HG02678 (cell line): Measurements from ENCODE around the gene ZCWPW1.
"Not testable (repeated sequence)": the region's sequence is repeated elsewhere in the genome, so short reads cannot be mapped to it uniquely, and the experiment has no call there.

Experiments
- ATAC-seq: cut with Tn5 transposase; IDR thresholded peaks from one replicate; pipeline ENCODE4 v1.9.1; 2021; ENCODE audit warnings: mild to moderate bottlenecking, moderate library complexity; ENCODE audit not compliant: unreplicated experiment

Gene ZCWPW1

GRCh38 chr7:100457033-100457432 is 28.5 kb upstream of the ZCWPW1 start:
- ATAC-seq, result no peak

- ATAC-seq, result no peak
Measured at GRCh38 chr7:100456562-100456961, 28.1 kb upstream of the ZCWPW1 start.

GRCh38 chr7:100455206-100455605 is 26.7 kb upstream of the ZCWPW1 start:
- no peak for ATAC-seq

GRCh38 chr7:100453854-100454253 is 25.4 kb upstream of the ZCWPW1 start:
- not testable (repeated sequence) for ATAC-seq

- ATAC-seq, result no peak
Measured at GRCh38 chr7:100452513-100452912, 24.0 kb upstream of the ZCWPW1 start.

- no peak for ATAC-seq
Measured at GRCh38 chr7:100449190-100449795, 20.8 kb upstream of the ZCWPW1 start.

GRCh38 chr7:100447363-100447762 is 18.9 kb upstream of the ZCWPW1 start:
- ATAC-seq, result not testable (repeated sequence)

- ATAC-seq, result no peak
Measured at GRCh38 chr7:100446040-100446439, 17.5 kb upstream of the ZCWPW1 start.

GRCh38 chr7:100444311-100445278 is 16.1 kb upstream of the ZCWPW1 start:
- ATAC-seq, result no peak

GRCh38 chr7:100443096-100443840 is 14.8 kb upstream of the ZCWPW1 start:
- no peak for ATAC-seq

GRCh38 chr7:100441641-100442535 is 13.4 kb upstream of the ZCWPW1 start:
- ATAC-seq, result no peak

- not testable (repeated sequence) for ATAC-seq
Measured at GRCh38 chr7:100439244-100439643, 10.7 kb upstream of the ZCWPW1 start.

GRCh38 chr7:100438731-100439130 is 10.2 kb upstream of the ZCWPW1 start:
- not testable (repeated sequence) for ATAC-seq

- ATAC-seq, result no peak
Measured at GRCh38 chr7:100438172-100438571, 9.7 kb upstream of the ZCWPW1 start.

- ATAC-seq, result no peak
Measured at GRCh38 chr7:100437150-100438100, 8.9 kb upstream of the ZCWPW1 start.

- ATAC-seq, result peak; percentile 29
Measured at GRCh38 chr7:100435401-100436304, 7.2 kb upstream of the ZCWPW1 start.

GRCh38 chr7:100434297-100435144 is 6.0 kb upstream of the ZCWPW1 start:
- no peak for ATAC-seq
